Sciatic nerve (tissue), 2 donors: Measurements from ENCODE around the gene UBE2K. TPM values are rescaled to one million over a fixed set of nuclear protein-coding genes. Genes with fewer than 3 reads are reported as not detected.
"Not testable (repeated sequence)": the region's sequence is repeated elsewhere in the genome, so short reads cannot be mapped to it uniquely, and the experiment has no call there.

Experiments
- ATAC-seq: fragments of 200-7000 bp; cut with Tn5 transposase; one replicate; pipeline ENCODE4 v1.9.1; 2020; ENCODE audit warnings: mild to moderate bottlenecking, moderate library complexity
- DNase-seq: peaks from one replicate; pipeline ENCODE4 v3.0.0-alpha.2; 2020; ENCODE audit warnings: low spot score
- intact Hi-C: fragments of 100-400 bp; cut with DNase I; formaldehyde crosslinking; loops from one replicate; pipeline ENCODE4 v1.14.2; 2022
- total RNA-seq: library from RNA; stranded (reverse); fragmentation: NEBNext Ultra II Directional; extraction: Animal tissue kit (Norgen Biotek cat#: 25700); gene quantifications from one replicate; pipeline ENCODE4 v1.2.1, GENCODE V29; 2021
- donor health status: DM: no; HTN: no; CAD: no.
- donor health status: DM: no; HTN: no; CAD: no.

UBE2K gene
- 51.0 TPM for total RNA-seq

- intact Hi-C loops, result loop anchor here (10.0 kb wide), 1 partner anchor 277 kb away; the partner anchor contains the start of gene PDS5A
- ATAC-seq (peak; percentile 97), DNase-seq (peak; percentile 92)
Observed at GRCh38 chr4:39697740-39698423, at the start of gene UBE2K. Gene UBE2K (plus strand): TSS chr4:39698136. CDS start chr4:39698328, 192 bp downstream.

- DNase-seq (no peak), ATAC-seq (no peak)
- intact Hi-C loops, result no loop called here
Observed at GRCh38 chr4:39648213-39648612, 49.7 kb upstream of the UBE2K start.

- no peak for ATAC-seq
- no peak for DNase-seq
- intact Hi-C loops, result no loop called here
Observed at GRCh38 chr4:39648827-39649558, 48.9 kb upstream of the UBE2K start.

GRCh38 chr4:39649639-39650265, 48.2 kb upstream of the UBE2K start:
- no peak for DNase-seq
- no peak for ATAC-seq
- intact Hi-C loops, result no loop called here

- ATAC-seq, intact Hi-C loops: not testable (repeated sequence)
Observed at GRCh38 chr4:39651586-39651985, 46.4 kb upstream of the UBE2K start.

GRCh38 chr4:39655211-39655610, 42.7 kb upstream of the UBE2K start:
- intact Hi-C loops, result no loop called here
- no peak for DNase-seq
- peak; percentile 21 for ATAC-seq

More at GRCh38 chr4:39651586-39651985, 46.4 kb upstream of the UBE2K start:
- not testable (repeated sequence) for DNase-seq

- intact Hi-C loops, result no loop called here
- ATAC-seq (peak; percentile 84), DNase-seq (no peak)
Observed at GRCh38 chr4:39655876-39656275, 42.1 kb upstream of the UBE2K start.

- ATAC-seq, DNase-seq, intact Hi-C loops: not testable (repeated sequence)
Observed at GRCh38 chr4:39656638-39657037, 41.3 kb upstream of the UBE2K start.

- ATAC-seq, result no peak
- intact Hi-C loops, result no loop called here
Observed at GRCh38 chr4:39657465-39657864, 40.5 kb upstream of the UBE2K start.

GRCh38 chr4:39658756-39659155, 39.2 kb upstream of the UBE2K start:
- ATAC-seq, result no peak
- intact Hi-C loops, result no loop called here

More at GRCh38 chr4:39657465-39657864, 40.5 kb upstream of the UBE2K start:
- DNase-seq, result no peak

GRCh38 chr4:39660045-39660444, 37.9 kb upstream of the UBE2K start:
- intact Hi-C loops, result no loop called here
- DNase-seq (no peak), ATAC-seq (no peak)

More at GRCh38 chr4:39658756-39659155, 39.2 kb upstream of the UBE2K start:
- no peak for DNase-seq

GRCh38 chr4:39660757-39661156, 37.2 kb upstream of the UBE2K start:
- intact Hi-C loops, result no loop called here
- ATAC-seq (no peak), DNase-seq (no peak)

- no peak for ATAC-seq
- intact Hi-C loops, result no loop called here
- no peak for DNase-seq
Observed at GRCh38 chr4:39662683-39663082, 35.3 kb upstream of the UBE2K start.

GRCh38 chr4:39664828-39665731, 32.9 kb upstream of the UBE2K start:
- no peak for ATAC-seq
- intact Hi-C loops, result no loop called here
- no peak for DNase-seq

- intact Hi-C loops, result no loop called here
- ATAC-seq, result no peak
- DNase-seq, result no peak
Observed at GRCh38 chr4:39667706-39668105, 30.2 kb upstream of the UBE2K start.

- no peak for DNase-seq
- intact Hi-C loops, result no loop called here
- no peak for ATAC-seq
Observed at GRCh38 chr4:39668887-39669286, 29.0 kb upstream of the UBE2K start.

- ATAC-seq, intact Hi-C loops: not testable (repeated sequence)
Observed at GRCh38 chr4:39670296-39670695, 27.6 kb upstream of the UBE2K start.

GRCh38 chr4:39675681-39676080, 22.3 kb upstream of the UBE2K start:
- ATAC-seq, intact Hi-C loops, DNase-seq: not testable (repeated sequence)

More at GRCh38 chr4:39670296-39670695, 27.6 kb upstream of the UBE2K start:
- not testable (repeated sequence) for DNase-seq

GRCh38 chr4:39681003-39681402, 16.9 kb upstream of the UBE2K start:
- ATAC-seq, intact Hi-C loops, DNase-seq: not testable (repeated sequence)
